Left kidney (tissue), 2 donors: Measurements from ENCODE around the gene KSR1. TPM values are rescaled to one million over a fixed set of nuclear protein-coding genes. Genes with fewer than 3 reads are reported as not detected.
"Not testable (repeated sequence)": the region's sequence is repeated elsewhere in the genome, so short reads cannot be mapped to it uniquely, and the experiment has no call there.

ENCODE experiments used
- DNase-seq: peaks from one replicate; pipeline ENCODE4 v3.0.0-alpha.2; 2013
- polyA plus RNA-seq: library from polyadenylated mRNA; unstranded; fragments of 120-200 nt; gene quantifications from one replicate; pipeline ENCODE4 v1.2.1, GENCODE V29; 2013; ENCODE audit not compliant: insufficient read length

The KSR1 gene
- polyA plus RNA-seq, 1 donor: 73.5 TPM

GRCh38 chr17:27633312-27634025 is 177.2 kb downstream of the KSR1 start:
- DNase-seq: no peak

- DNase-seq: no peak
Measured at GRCh38 chr17:27634026-27634335, 177.7 kb downstream of the KSR1 start.

DNA sequence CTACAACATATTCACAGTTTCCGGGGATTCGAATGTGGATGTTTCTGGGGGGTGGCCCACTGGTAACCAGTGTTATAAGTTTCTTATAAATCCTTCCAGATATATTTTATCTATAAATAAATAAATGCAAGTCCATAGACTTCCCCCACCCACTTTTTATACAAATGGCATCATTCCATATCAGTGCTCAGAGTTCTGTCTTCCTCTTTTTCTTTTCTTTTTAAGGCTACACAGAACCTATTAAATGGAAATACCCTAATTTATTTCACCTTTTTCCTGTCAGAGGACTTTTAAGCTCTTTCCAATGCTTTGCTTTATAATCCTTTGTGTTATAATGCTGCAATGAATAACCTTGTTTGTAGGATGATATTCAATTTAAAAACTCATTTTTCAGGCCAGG is 178.5 kb downstream of the KSR1 start:
- DNase-seq: no peak

DNA sequence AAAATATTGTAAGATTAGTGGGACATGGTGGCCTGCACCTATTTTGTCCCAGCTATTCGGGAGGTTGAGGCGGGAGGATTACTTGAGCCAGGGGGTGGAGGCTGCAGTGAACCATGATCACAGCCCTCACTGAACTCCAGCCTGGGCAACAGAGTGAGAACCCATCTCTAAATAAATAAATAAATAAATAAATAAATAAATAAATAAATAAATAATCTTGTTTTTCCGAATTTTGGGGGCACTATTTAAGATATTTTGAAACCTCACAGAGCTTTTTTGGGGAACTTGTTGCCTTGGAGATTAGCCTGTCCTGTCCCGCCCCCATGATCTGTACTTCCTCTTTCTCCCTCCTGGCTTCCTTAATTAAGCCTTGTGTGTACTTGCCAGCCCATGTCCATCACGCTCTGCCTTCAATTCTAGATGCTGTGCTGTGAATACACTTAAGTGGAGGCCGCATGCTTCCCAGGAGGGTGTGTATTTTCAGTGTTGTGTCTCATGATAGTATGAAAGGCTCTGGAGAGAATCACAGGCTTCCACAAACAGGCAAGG is 179.1 kb downstream of the KSR1 start:
- DNase-seq: no peak

GRCh38 chr17:27636005-27636520 is 179.8 kb downstream of the KSR1 start:
- DNase-seq: not testable (repeated sequence)

- not testable (repeated sequence) for DNase-seq
Measured at GRCh38 chr17:27637818-27638217, 181.6 kb downstream of the KSR1 start.

DNA sequence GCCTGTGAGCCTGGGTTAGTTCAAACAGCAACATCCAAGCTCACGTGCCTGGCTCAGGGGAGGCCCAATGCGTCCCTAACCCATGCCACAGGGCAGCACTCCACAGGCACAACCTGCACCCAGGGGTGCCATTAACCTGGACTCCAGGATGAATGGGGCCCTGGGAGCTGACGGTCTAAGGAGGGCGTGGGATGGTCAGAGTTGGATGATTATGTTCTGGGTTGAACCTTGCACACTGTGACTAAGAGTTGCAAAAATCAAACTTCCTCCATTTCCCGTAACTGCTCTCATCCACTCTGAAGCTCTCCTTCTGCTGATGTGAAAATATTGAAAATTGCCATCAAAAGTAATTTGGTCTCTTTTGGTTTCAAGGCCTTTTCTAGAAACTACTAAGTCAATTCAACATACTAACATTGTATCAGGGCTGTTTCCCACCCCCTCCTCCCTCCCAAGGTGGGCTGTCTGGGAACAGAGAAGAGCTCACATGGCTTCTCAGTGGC is 182.2 kb downstream of the KSR1 start:
- not testable (repeated sequence) for DNase-seq

- DNase-seq: no peak
Measured at GRCh38 chr17:27640790-27641189, 184.5 kb downstream of the KSR1 start.

GRCh38 chr17:27644586-27644985 is 188.3 kb downstream of the KSR1 start:
- DNase-seq: no peak

GRCh38 chr17:27645621-27646020 is 189.4 kb downstream of the KSR1 start:
- DNase-seq: not testable (repeated sequence)

GRCh38 chr17:27646232-27646631 is 190.0 kb downstream of the KSR1 start:
- DNase-seq: no peak

- no peak for DNase-seq
Measured at GRCh38 chr17:27647765-27648164, 191.5 kb downstream of the KSR1 start.

- not testable (repeated sequence) for DNase-seq
Measured at GRCh38 chr17:27649111-27649571, 192.9 kb downstream of the KSR1 start.

GRCh38 chr17:27649929-27650328 is 193.7 kb downstream of the KSR1 start:
- DNase-seq: no peak

DNA sequence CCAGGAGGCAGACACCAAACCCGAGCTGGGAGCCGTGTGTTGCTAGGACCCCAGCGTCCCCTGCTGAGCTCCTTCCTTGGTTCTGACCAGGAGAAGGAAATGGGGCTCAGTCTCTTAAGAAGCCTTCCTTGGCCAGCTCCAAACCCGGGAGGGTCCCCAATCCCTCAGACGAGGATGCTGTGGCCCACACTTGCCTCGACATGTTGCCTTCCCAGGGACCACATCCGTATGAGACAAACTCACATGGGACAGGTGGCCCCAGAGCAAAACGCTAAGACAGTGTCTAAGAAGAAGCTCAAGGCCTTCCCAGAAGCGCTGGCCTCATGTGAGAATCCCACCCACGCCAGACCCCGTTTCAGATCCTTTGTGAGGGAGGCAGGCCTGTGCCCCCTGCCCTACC is 194.6 kb downstream of the KSR1 start:
- no peak for DNase-seq

GRCh38 chr17:27651411-27652345 is 195.4 kb downstream of the KSR1 start:
- peak; percentile 34 for DNase-seq

DNA sequence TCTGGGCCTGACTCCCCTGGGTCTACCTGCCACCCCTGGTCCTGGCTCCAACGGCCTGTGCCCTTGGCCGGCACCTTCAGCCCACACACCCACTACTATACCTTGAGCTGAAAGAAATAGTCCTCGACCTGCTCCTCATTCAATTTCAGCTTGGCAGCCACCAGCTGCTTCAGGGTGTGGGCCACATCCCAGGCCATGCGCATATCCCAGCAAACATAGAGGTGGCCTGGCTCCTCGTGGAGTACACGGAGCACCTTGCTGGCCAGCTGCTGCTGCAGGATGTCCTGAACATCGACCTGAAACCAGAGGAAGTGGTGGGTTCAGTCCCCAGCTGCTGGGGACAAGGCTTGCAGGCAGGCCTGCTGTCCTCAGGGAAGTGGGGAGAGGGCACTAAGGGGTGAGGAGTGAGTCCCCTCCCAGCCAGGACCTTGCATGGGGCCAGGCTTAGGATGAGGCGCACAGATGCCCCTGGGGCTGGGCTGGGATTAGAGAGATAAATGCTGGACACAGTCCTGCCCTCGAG is 197.3 kb downstream of the KSR1 start:
- not testable (repeated sequence) for DNase-seq

GRCh38 chr17:27654136-27654535 is 197.9 kb downstream of the KSR1 start:
- no peak for DNase-seq

DNA sequence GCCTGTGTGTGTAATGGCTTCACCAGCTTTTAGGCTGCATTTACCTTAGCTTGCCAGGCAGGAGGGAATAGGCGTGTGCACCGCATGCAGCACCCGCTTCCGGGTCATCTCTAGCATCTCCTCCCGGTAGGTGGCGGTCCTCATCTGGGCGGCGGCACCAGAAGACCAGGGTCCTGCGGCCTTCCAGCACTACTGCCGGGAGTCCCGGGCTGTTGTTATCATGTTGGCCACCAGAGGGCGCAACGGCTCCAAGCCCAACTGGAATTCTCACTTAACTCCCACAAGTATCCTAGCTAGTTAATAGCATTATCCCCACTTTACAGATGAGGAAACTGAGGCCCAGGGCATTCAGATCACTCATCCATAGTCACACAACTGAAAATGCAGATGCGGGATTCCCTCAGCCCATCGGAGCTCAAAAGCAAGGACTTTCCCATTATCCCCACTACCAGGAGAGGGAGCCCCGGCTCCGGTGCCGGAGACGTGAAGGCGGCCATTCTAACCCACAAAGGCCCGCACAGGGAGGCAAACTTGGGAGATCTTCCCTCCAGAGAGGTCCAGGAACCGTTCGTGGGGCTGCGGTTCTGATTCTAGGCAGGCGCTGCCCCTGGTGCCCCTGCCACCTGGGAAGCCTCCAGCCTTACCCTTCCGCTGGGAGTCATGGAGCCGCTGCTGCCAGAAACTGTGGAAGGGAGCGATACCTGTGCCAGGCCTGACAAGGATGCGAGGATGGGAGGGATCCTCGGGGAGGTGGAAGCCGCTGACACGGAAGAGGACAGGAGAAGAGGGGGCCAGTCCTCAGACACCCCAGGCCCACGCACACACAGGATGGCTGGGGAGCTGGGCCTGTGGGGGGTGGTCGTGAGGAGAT is 198.6 kb downstream of the KSR1 start:
- DNase-seq: peak; percentile 41

- DNase-seq: not testable (repeated sequence)
Measured at GRCh38 chr17:27655525-27656111, 199.4 kb downstream of the KSR1 start.

- DNase-seq: not testable (repeated sequence)
Measured at GRCh38 chr17:27656620-27657019, 200.4 kb downstream of the KSR1 start.
